ENCODE data around the gene ICA1L. TPM values are rescaled to one million over a fixed set of nuclear protein-coding genes. Genes with fewer than 3 reads are reported as not detected.

Gene ICA1L
- total RNA-seq, 3 donors from 2014 or later: 9.5 to 14.5 (median 14.4) TPM

- Histone ChIP-seq H3K36me3 (no peaks in the 10 kb centered on the region), H3K27ac (no peak overlapping the region), H3K4me3 (no peak overlapping the region), H3K9me3 (no peaks in the 10 kb centered on the region), H3K4me1 (no peaks in the 10 kb centered on the region), H3K27me3 (no peaks in the 10 kb centered on the region)
- no peak for TF ChIP-seq POLR2AphosphoS5 (IDR thresholded peaks at IDR 0.05)
- TF ChIP-seq CTCF (IDR thresholded peaks at IDR 0.05): no peak
- TF ChIP-seq POLR2A (IDR thresholded peaks at IDR 0.05): no peak
- no peak for DNase-seq (ENCODE audit: low spot score in 2 of 2)
- intact Hi-C loops (cut with DNase I; ENCODE audit: low total_unique reads): no loop called here
Observed at GRCh38 chr2:202726070-202726469, 145.5 kb downstream of the ICA1L start.

- no peak overlapping the region for H3K27ac ChIP-seq
- intact Hi-C loops (cut with DNase I; ENCODE audit: low total_unique reads): no loop called here
- no peaks in the 10 kb centered on the region for H3K36me3 ChIP-seq
- no peak overlapping the region for H3K4me3 ChIP-seq
- no peaks in the 10 kb centered on the region for H3K27me3 ChIP-seq
- no peak for DNase-seq (ENCODE audit: low spot score in 2 of 2)
- TF ChIP-seq CTCF (IDR thresholded peaks at IDR 0.05): no peak
- TF ChIP-seq POLR2A (IDR thresholded peaks at IDR 0.05): no peak
- no peak for TF ChIP-seq POLR2AphosphoS5 (IDR thresholded peaks at IDR 0.05)
- H3K9me3 ChIP-seq: no peaks in the 10 kb centered on the region
- no peaks in the 10 kb centered on the region for H3K4me1 ChIP-seq
Observed at GRCh38 chr2:202723746-202724145, 147.8 kb downstream of the ICA1L start.

Other genes with a start within 250 kb of the ICA1L start
- gene FAM117B, start 236.8 kb downstream of the ICA1L start, total RNA-seq: 10 to 100 TPM in 2 of 3 donors, 1 to 10 TPM in 1; 9.4 to 13.1 (median 11.9) TPM
- gene WDR12, start 39.9 kb upstream of the ICA1L start, total RNA-seq: 10 to 100 TPM; 11.5 to 32.8 (median 19.3) TPM
- gene CARF, start 40.5 kb upstream of the ICA1L start, total RNA-seq: 10 to 100 TPM; 16.6 to 28.2 (median 17.7) TPM
- 10 to 100 TPM; 34.7 to 84.3 (median 64.9) TPM for gene NBEAL1, start 143.1 kb upstream of the ICA1L start, total RNA-seq